CD4-positive, CD25-positive, alpha-beta regulatory T cell (primary cell): ENCODE measurements around the gene ADORA2A. TPM values are rescaled to one million over a fixed set of nuclear protein-coding genes. Genes with fewer than 3 reads are reported as not detected.
"Not testable (repeated sequence)": the region's sequence is repeated elsewhere in the genome, so short reads cannot be mapped to it uniquely, and the experiment has no call there.

Experiments used
- ATAC-seq, 2 donors: fragments of 150-1000 bp; cut with Tn5 transposase; one replicate each; pipeline ENCODE4 v1.10.0; 2021; ENCODE audit warnings: low read depth in 2 of 2, moderate number of reproducible peaks in 2 of 2, moderate library complexity in 1 of 2
- DNase-seq, 3 donors: peaks; one replicate each; pipeline versions ENCODE4 v3.0.0 to v3.0.0-alpha.2; 2012 to 2022; ENCODE audit warnings: mixed read lengths in 1 of 3
- H3K27ac ChIP-seq: one replicate; pipeline ENCODE4 v1.7.0; 2013; ENCODE audit warnings: mild to moderate bottlenecking, low read length; ENCODE audit not compliant: insufficient read depth, poor library complexity, severe bottlenecking
- H3K27me3 ChIP-seq: one replicate; pipeline ENCODE4 v1.7.0; 2013; ENCODE audit warnings: low read length; ENCODE audit not compliant: control insufficient read depth, insufficient read depth
- H3K36me3 ChIP-seq: one replicate; pipeline ENCODE4 v1.7.0; 2013; ENCODE audit warnings: mild to moderate bottlenecking, low read length, moderate library complexity; ENCODE audit not compliant: control insufficient read depth, insufficient read depth
- H3K4me1 ChIP-seq: 2 replicates; pipeline ENCODE4 v1.7.0; 2013; ENCODE audit warnings: mild to moderate bottlenecking, low read length; ENCODE audit not compliant: insufficient read depth, control insufficient read depth, poor library complexity, severe bottlenecking
- H3K4me3 ChIP-seq: one replicate; pipeline ENCODE4 v1.7.0; 2013; ENCODE audit warnings: low read depth, mild to moderate bottlenecking, low read length, moderate library complexity
- H3K9me3 ChIP-seq, 2 experiments: 1 replicate in 1 of 2; 2 replicates in 1 of 2; pipeline ENCODE4 v1.7.0; 2013; ENCODE audit warnings: low read length in 2 of 2, mild to moderate bottlenecking in 1 of 2, moderate library complexity in 1 of 2; ENCODE audit not compliant: control insufficient read depth in 2 of 2
- H3K27ac Mint-ChIP-seq, 3 donors: one replicate each; pipeline ENCODE4 v1.8.0; 2020 to 2022; ENCODE audit warnings: mild to moderate bottlenecking in 3 of 3, mixed read lengths in 3 of 3, moderate library complexity in 2 of 3
- H3K27me3 Mint-ChIP-seq: one replicate; pipeline ENCODE4 v1.8.0; 2022; ENCODE audit warnings: mild to moderate bottlenecking, mixed read lengths
- H3K36me3 Mint-ChIP-seq: one replicate; pipeline ENCODE4 v1.8.0; 2020; ENCODE audit warnings: mixed read lengths
- H3K4me1 Mint-ChIP-seq, 4 donors: one replicate each; pipeline ENCODE4 v1.8.0; 2020 to 2022; ENCODE audit warnings: mixed read lengths in 4 of 4, mild to moderate bottlenecking in 1 of 4
- H3K4me3 Mint-ChIP-seq, 4 donors: one replicate each; pipeline ENCODE4 v1.8.0; 2020 to 2022; ENCODE audit warnings: mild to moderate bottlenecking in 4 of 4, mixed read lengths in 4 of 4, moderate library complexity in 3 of 4
- H3K9me3 Mint-ChIP-seq, 7 donors: one replicate each; pipeline ENCODE4 v1.8.0; 2020 to 2022; ENCODE audit warnings: mixed read lengths in 7 of 7, mild to moderate bottlenecking in 3 of 7, moderate library complexity in 2 of 7
- polyA plus RNA-seq, 4 donors: library from polyadenylated mRNA; unstranded; fragments of 300-500 nt; fragmentation: Illumina TruSeq; gene quantifications; one replicate each; pipeline ENCODE4 v1.2.3, GENCODE V29; 2021
- total RNA-seq: library from RNA; stranded (reverse); gene quantifications from one replicate; pipeline ENCODE4 v1.2.3, GENCODE V29; 2022

The ADORA2A gene
- total and polyA plus RNA-seq, 5 donors from 2014 or later, result 31.2 to 101 (median 91.8) TPM

- H3K36me3 Mint-ChIP-seq, result no peaks in the 10 kb centered on the region
- H3K36me3 ChIP-seq, result no peaks in the 10 kb centered on the region
- ATAC-seq, result no peak
- no peak overlapping the region for H3K4me3 ChIP-seq
- H3K27me3 ChIP-seq, result no peaks in the 10 kb centered on the region
- H3K4me1 Mint-ChIP-seq, result peaks cover 6 to 10% (median 8%) of the 10 kb centered on the region in 4 donors
- no peak overlapping the region for H3K27ac Mint-ChIP-seq
- no peak for DNase-seq
- H3K27ac ChIP-seq, result no peak overlapping the region
- H3K9me3 ChIP-seq, result no peaks in the 10 kb centered on the region
- H3K4me1 ChIP-seq, result no peaks in the 10 kb centered on the region
- H3K27me3 Mint-ChIP-seq, result no peaks in the 10 kb centered on the region
- no peak overlapping the region for H3K4me3 Mint-ChIP-seq
- H3K9me3 Mint-ChIP-seq, result no peaks in the 10 kb centered on the region
Measured at GRCh38 chr22:24482998-24483397, 55.6 kb downstream of the ADORA2A start.

DNA sequence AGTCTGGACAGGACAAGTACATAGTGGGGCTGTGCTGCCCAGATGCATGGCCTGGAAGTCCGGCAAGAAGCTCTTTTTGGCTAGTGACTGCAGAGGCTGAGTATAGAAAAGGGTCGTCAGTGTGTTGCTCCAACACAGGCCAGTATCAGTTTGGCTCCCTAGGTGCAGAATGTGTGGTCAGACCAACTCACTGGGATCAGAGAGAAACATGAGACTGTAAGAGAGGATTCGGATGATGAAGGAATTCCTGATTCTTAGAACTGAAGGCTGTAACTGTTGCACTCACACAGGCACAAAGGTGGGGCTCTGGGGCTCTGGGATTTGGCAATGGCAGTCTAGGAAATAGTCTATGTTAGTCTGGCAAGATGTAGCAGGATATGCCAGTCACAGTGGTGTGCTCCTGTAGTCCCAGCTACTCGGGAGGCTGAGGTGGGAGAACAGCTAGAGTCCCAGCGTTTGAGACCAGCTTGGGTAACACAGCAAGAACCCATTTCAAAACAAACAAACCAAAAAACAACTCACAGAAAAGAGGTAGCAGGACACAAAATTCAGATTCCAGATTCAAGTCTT, 56.7 kb downstream of the ADORA2A start:
- DNase-seq (no peak), ATAC-seq (no peak)
- H3K36me3 ChIP-seq, result no peaks in the 10 kb centered on the region
- Mint-ChIP-seq H3K36me3 (no peaks in the 10 kb centered on the region), H3K27me3 (no peaks in the 10 kb centered on the region), H3K9me3 (no peaks in the 10 kb centered on the region), H3K4me3 (no peak overlapping the region), H3K27ac (peak overlapping the region in 1 of 3 donors; percentile 27), H3K4me1 (peaks cover 1 to 10% (median 8%) of the 10 kb centered on the region in 4 donors)
- no peaks in the 10 kb centered on the region for H3K27me3 ChIP-seq
- no peaks in the 10 kb centered on the region for H3K9me3 ChIP-seq
- H3K4me3 ChIP-seq, result no peak overlapping the region
- no peak overlapping the region for H3K27ac ChIP-seq
- no peaks in the 10 kb centered on the region for H3K4me1 ChIP-seq

DNA sequence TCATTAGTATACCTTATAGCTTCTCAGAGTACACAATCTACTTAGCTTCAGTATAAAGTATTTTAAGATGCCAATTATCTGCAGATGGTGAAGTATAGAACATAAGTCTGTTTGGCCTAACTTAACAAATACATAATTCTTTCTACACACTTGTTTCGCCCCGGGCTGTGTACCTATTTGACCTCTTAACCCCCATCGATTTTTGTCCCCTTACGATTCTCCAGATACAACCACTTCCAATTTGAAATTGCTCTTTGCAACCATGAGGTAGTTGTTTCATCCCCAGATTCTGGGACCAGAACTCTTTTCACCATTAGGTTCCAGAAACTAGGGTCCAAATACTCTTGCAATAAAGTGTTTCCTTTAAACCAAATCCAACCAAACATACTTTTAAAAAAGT, 57.8 kb downstream of the ADORA2A start:
- H3K27me3 Mint-ChIP-seq, result no peaks in the 10 kb centered on the region
- Histone ChIP-seq H3K27ac (no peak overlapping the region), H3K9me3 (no peaks in the 10 kb centered on the region), H3K4me3 (no peak overlapping the region), H3K36me3 (no peaks in the 10 kb centered on the region), H3K4me1 (no peaks in the 10 kb centered on the region), H3K27me3 (no peaks in the 10 kb centered on the region)
- ATAC-seq, result no peak
- H3K9me3 Mint-ChIP-seq, result no peaks in the 10 kb centered on the region
- no peak overlapping the region for H3K27ac Mint-ChIP-seq
- DNase-seq, result no peak
- no peaks in the 10 kb centered on the region for H3K36me3 Mint-ChIP-seq
- peaks cover 0 to 10% (median 8%) of the 10 kb centered on the region in 4 donors for H3K4me1 Mint-ChIP-seq
- no peak overlapping the region for H3K4me3 Mint-ChIP-seq

DNA sequence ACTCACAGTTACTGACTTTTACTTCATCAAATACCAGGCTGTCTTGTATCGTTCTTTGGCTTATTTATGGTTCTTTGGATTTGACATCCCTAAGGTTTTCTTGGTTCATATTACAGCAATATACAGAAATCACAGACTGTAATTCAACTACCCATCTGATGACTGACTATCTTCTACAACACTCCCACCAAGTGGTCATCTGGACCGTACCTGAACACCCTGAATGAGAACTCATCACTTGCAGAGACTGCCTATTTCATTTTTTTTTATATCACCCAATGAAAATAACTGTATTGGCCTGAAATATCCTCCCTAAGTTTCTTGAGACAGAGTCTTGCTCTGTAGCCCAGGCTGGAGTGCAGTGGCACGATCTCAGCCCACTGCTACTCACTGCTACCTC, 58.2 kb downstream of the ADORA2A start:
- ATAC-seq, result peak in 1 of 2 donors; percentile 58
- Mint-ChIP-seq H3K4me1 (peaks cover 0 to 10% (median 8%) of the 10 kb centered on the region in 4 donors), H3K27ac (no peak overlapping the region), H3K4me3 (no peak overlapping the region), H3K9me3 (peaks cover 0 to 1% (median 0%) of the 10 kb centered on the region in 7 donors), H3K36me3 (no peaks in the 10 kb centered on the region), H3K27me3 (no peaks in the 10 kb centered on the region)
- Histone ChIP-seq H3K27me3 (no peaks in the 10 kb centered on the region), H3K36me3 (no peaks in the 10 kb centered on the region), H3K4me3 (no peak overlapping the region), H3K27ac (no peak overlapping the region), H3K9me3 (no peaks in the 10 kb centered on the region), H3K4me1 (no peaks in the 10 kb centered on the region)
- DNase-seq, result peak in 2 of 3 donors; percentile 41

DNA sequence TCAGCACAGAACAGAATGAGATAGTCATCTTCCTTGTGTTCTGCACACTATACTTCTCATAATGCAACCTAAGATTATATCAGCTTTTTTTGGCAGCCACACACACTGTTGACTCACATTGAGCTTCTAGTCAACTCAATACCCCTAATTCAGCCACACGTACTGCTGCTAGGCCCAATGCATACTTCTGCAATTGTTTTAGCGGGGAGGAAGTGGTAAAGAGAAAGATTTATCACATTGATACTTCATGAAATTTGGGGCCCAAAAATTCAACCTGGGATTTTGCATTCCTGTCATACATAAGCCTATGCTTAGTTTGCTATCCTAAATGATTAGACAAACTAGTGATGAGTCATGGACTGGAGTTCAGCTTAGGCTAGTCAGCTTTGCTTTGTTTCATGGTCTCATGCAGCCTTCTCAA, 59.1 kb downstream of the ADORA2A start:
- no peaks in the 10 kb centered on the region for H3K27me3 ChIP-seq
- Mint-ChIP-seq H3K27ac (no peak overlapping the region), H3K36me3 (no peaks in the 10 kb centered on the region), H3K9me3 (peaks cover 0 to 1% (median 0%) of the 10 kb centered on the region in 7 donors), H3K4me3 (no peak overlapping the region), H3K27me3 (peaks cover 3% of the 10 kb centered on the region), H3K4me1 (peaks cover 0 to 10% (median 8%) of the 10 kb centered on the region in 4 donors)
- no peaks in the 10 kb centered on the region for H3K4me1 ChIP-seq
- H3K9me3 ChIP-seq, result no peaks in the 10 kb centered on the region
- H3K27ac ChIP-seq, result no peak overlapping the region
- DNase-seq (peak in 1 of 3 donors; percentile 31), ATAC-seq (peak in 1 of 2 donors; percentile 34)
- no peaks in the 10 kb centered on the region for H3K36me3 ChIP-seq
- H3K4me3 ChIP-seq, result no peak overlapping the region

- Histone ChIP-seq H3K27me3 (no peaks in the 10 kb centered on the region), H3K4me3 (no peak overlapping the region), H3K27ac (no peak overlapping the region), H3K4me1 (no peaks in the 10 kb centered on the region), H3K36me3 (no peaks in the 10 kb centered on the region), H3K9me3 (no peaks in the 10 kb centered on the region)
- Mint-ChIP-seq H3K27me3 (peaks cover 13% of the 10 kb centered on the region), H3K4me1 (peaks cover 0 to 10% (median 8%) of the 10 kb centered on the region in 4 donors), H3K4me3 (no peak overlapping the region), H3K27ac (no peak overlapping the region), H3K36me3 (no peaks in the 10 kb centered on the region), H3K9me3 (peaks cover 0 to 1% (median 0%) of the 10 kb centered on the region in 7 donors)
- DNase-seq (no peak), ATAC-seq (no peak)
Measured at GRCh38 chr22:24489011-24489410, 61.6 kb downstream of the ADORA2A start.

- H3K4me1 Mint-ChIP-seq, H3K4me3 ChIP-seq, H3K36me3 Mint-ChIP-seq, H3K27ac Mint-ChIP-seq, H3K27me3 ChIP-seq, ATAC-seq, H3K27ac ChIP-seq, DNase-seq, H3K4me3 Mint-ChIP-seq, H3K9me3 Mint-ChIP-seq, H3K36me3 ChIP-seq, H3K9me3 ChIP-seq, H3K4me1 ChIP-seq: not testable (repeated sequence)
- peaks cover 15% of the 10 kb centered on the region for H3K27me3 Mint-ChIP-seq
Measured at GRCh38 chr22:24489434-24489833, 62.0 kb downstream of the ADORA2A start.
